Measurements from ENCODE around the gene FBXL17. TPM values are rescaled to one million over a fixed set of nuclear protein-coding genes. Genes with fewer than 3 reads are reported as not detected.
"Not testable (repeated sequence)": the region's sequence is repeated elsewhere in the genome, so short reads cannot be mapped to it uniquely, and the experiment has no call there.

The FBXL17 gene
- total RNA-seq = 1 to 10 TPM; 3.1 to 6.6 TPM

GRCh38 chr5:108381954-108382783 lies at the start of gene FBXL17:
Gene FBXL17, minus strand, starts transcription at chr5:108382098.
- ATAC-seq = peak; percentile 84
- POLR2A ChIA-PET = interaction anchor here (1.0 kb wide), 1 partner anchor 12 kb away, joined by 3 read pairs; no protein-coding TSS in a partner anchor
- H3K4me3 Mint-ChIP-seq = peak within 1 kb of the TSS; percentile 77
- DNase-seq = peak; percentile 95
- peaks cover 4% of the 10 kb centered on the region for H3K9me3 Mint-ChIP-seq (ENCODE audit: low read depth)
- peaks cover 14% of the 10 kb centered on the region for H3K36me3 Mint-ChIP-seq (ENCODE audit: low read depth)
- intact Hi-C loops (cut with DNase I, micrococcal nuclease) = loop anchor here (1.0 to 10.0 kb wide), 7 partner anchors 365 to 1703 kb away; partner anchors contain the start of genes FER (in 1 of the 2) and MAN2A1 (in 1 of the 2)
- H3K4me1 Mint-ChIP-seq = peaks cover 33% of the 10 kb centered on the region
- H3K27ac Mint-ChIP-seq = peak within 1 kb of the TSS; percentile 97
- H3K27me3 Mint-ChIP-seq = no peaks in the 10 kb centered on the region
- CTCF ChIA-PET = interaction anchor here (0.7 to 1.4 kb wide), 5 partner anchors 49 to 541 kb away, joined by 3 to 5 read pairs (median 3); no protein-coding TSS in a partner anchor

DNA sequence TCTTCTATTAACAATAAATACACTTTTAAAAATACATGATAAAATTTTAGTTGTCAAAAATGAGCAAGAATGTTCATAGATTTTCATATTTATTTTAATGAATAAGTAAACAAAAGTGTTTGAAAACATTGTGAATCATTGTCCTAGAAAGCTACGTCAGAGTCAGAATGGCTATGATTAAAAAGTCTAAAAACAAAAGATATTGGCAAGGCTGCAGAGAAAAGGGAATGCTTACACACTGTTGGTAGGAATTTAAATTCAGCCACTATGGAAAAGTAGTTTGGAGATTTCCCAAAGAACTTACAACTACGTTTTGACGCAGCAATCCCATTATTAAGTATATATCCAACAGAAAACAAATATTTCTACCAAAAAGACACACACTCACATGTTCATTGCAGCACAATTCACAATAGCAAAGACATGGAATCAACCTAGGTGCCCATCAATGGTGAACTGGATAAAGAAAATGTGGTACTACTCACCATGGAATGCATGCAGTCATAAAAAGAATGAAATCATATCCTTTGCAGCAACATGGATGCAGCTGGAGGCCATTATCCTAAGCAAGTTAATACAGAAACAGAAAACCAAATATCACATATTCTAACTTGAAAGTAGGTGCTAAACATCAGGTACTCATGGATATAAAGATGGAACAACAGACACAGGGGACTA lies 49.2 kb upstream of the FBXL17 start:
- ChIA-PET CTCF (no interaction called here), POLR2A (no interaction called here)
- H3K9me3 Mint-ChIP-seq (ENCODE audit: low read depth) = peaks cover 2% of the 10 kb centered on the region
- intact Hi-C loops (cut with DNase I, micrococcal nuclease) = no loop called here
- H3K36me3 Mint-ChIP-seq (ENCODE audit: low read depth) = no peaks in the 10 kb centered on the region
- peaks cover 17% of the 10 kb centered on the region for H3K27me3 Mint-ChIP-seq
- no peak overlapping the region for H3K27ac Mint-ChIP-seq
- no peak for ATAC-seq
- DNase-seq = no peak
- no peaks in the 10 kb centered on the region for H3K4me1 Mint-ChIP-seq
- no peak overlapping the region for H3K4me3 Mint-ChIP-seq

- H3K36me3 Mint-ChIP-seq (ENCODE audit: low read depth) = no peaks in the 10 kb centered on the region
- H3K27ac Mint-ChIP-seq = no peak overlapping the region
- DNase-seq = no peak
- no peak for ATAC-seq
- H3K9me3 Mint-ChIP-seq (ENCODE audit: low read depth) = peaks cover 16% of the 10 kb centered on the region
- no peaks in the 10 kb centered on the region for H3K4me1 Mint-ChIP-seq
- ChIA-PET CTCF (no interaction called here), POLR2A (no interaction called here)
- H3K27me3 Mint-ChIP-seq = peaks cover 21% of the 10 kb centered on the region
- intact Hi-C loops (cut with DNase I, micrococcal nuclease) = no loop called here
- no peak overlapping the region for H3K4me3 Mint-ChIP-seq
Measured at GRCh38 chr5:108421713-108422112, 39.8 kb upstream of the FBXL17 start.

- Mint-ChIP-seq H3K9me3 (ENCODE audit: low read depth) (peaks cover 18% of the 10 kb centered on the region), H3K4me3 (no peak overlapping the region), H3K36me3 (ENCODE audit: low read depth) (no peaks in the 10 kb centered on the region), H3K4me1 (no peaks in the 10 kb centered on the region), H3K27ac (no peak overlapping the region), H3K27me3 (peaks cover 17% of the 10 kb centered on the region)
- ChIA-PET CTCF (no interaction called here), POLR2A (no interaction called here)
- ATAC-seq (no peak), DNase-seq (no peak)
- intact Hi-C loops (cut with DNase I, micrococcal nuclease) = no loop called here
Measured at GRCh38 chr5:108420755-108421154, 38.9 kb upstream of the FBXL17 start.

DNA sequence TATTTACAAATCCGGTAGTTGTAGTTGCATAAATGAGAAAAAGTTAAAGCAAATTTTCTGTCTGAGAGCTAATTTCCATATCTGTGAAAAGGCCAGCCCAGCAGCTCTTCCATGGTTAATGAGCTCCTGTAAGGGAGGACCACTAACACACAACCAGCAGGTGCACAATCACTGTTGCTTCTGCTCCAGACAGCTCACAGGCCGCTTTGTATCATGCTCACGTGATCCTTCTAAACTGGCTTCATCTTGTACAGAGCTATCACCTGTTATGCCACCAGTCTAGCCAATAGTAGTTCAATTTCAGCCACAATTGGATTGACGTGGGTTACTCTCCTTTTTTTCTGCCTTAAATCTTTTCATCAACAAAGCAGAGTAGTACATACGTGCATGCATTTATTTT lies 38.3 kb upstream of the FBXL17 start:
- H3K4me3 Mint-ChIP-seq = no peak overlapping the region
- peaks cover 18% of the 10 kb centered on the region for H3K9me3 Mint-ChIP-seq (ENCODE audit: low read depth)
- no peaks in the 10 kb centered on the region for H3K4me1 Mint-ChIP-seq
- intact Hi-C loops (cut with DNase I, micrococcal nuclease) = no loop called here
- H3K36me3 Mint-ChIP-seq (ENCODE audit: low read depth) = no peaks in the 10 kb centered on the region
- POLR2A ChIA-PET = no interaction called here
- CTCF ChIA-PET = no interaction called here
- peaks cover 13% of the 10 kb centered on the region for H3K27me3 Mint-ChIP-seq
- no peak overlapping the region for H3K27ac Mint-ChIP-seq
- DNase-seq (no peak), ATAC-seq (no peak)

GRCh38 chr5:108418197-108418596 lies 36.3 kb upstream of the FBXL17 start:
- CTCF ChIA-PET = no interaction called here
- Mint-ChIP-seq H3K36me3 (ENCODE audit: low read depth) (no peaks in the 10 kb centered on the region), H3K9me3 (ENCODE audit: low read depth) (peaks cover 12% of the 10 kb centered on the region), H3K27me3 (peaks cover 14% of the 10 kb centered on the region), H3K27ac (no peak overlapping the region), H3K4me3 (no peak overlapping the region), H3K4me1 (no peaks in the 10 kb centered on the region)
- POLR2A ChIA-PET = no interaction called here
- DNase-seq = no peak
- intact Hi-C loops (cut with DNase I, micrococcal nuclease) = no loop called here
- ATAC-seq = no peak

DNA sequence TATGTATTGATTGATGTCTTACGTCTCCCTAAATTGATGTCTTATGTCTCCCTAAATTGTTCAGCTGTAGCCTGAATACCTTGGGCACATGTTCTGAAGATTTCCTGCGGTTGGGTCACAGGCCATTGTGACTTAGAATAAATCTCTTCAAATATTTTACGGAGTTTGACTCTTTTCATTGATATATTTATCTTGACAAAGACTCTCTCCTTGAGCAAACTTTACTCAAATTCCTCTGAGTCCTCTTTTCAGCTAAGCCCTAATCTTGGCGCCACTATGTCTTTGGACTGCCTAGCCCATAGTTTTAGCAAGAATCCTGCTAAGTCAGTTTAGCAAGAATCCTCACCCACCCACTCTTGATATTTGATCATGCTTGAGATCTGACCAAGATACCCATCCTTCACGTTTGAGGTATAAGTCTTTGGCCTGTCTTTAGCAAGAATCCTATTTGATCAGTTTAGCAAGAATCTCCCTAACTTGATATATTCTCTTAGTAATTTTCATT lies 35.3 kb upstream of the FBXL17 start:
- peaks cover 12% of the 10 kb centered on the region for H3K27me3 Mint-ChIP-seq
- DNase-seq = no peak
- ChIA-PET POLR2A (no interaction called here), CTCF (no interaction called here)
- H3K27ac Mint-ChIP-seq = no peak overlapping the region
- H3K36me3 Mint-ChIP-seq (ENCODE audit: low read depth) = no peaks in the 10 kb centered on the region
- intact Hi-C loops (cut with DNase I, micrococcal nuclease) = no loop called here
- no peaks in the 10 kb centered on the region for H3K4me1 Mint-ChIP-seq
- ATAC-seq = no peak
- H3K4me3 Mint-ChIP-seq = no peak overlapping the region
- H3K9me3 Mint-ChIP-seq (ENCODE audit: low read depth) = peaks cover 10% of the 10 kb centered on the region

DNA sequence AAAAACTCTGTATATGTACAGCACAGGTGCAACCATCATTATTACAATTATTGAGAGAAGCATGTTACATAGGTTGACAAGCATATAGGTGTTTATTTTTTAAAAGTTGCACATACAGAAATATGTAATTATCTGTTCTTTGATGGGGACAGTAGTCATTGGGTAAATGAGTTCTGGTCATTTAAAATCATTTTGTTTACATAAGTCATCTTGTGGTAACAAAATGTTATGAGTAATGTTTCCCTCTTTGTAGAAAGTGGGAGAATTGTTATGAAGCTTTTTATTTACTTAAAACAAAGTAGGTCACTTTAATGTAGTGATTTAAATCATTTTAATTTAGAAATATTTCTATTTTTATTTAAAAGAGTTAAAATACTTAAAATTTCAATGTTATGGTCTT lies 33.8 kb upstream of the FBXL17 start:
- H3K27me3 Mint-ChIP-seq = peaks cover 12% of the 10 kb centered on the region
- intact Hi-C loops (cut with DNase I, micrococcal nuclease) = no loop called here
- DNase-seq (no peak), ATAC-seq (no peak)
- no peaks in the 10 kb centered on the region for H3K36me3 Mint-ChIP-seq (ENCODE audit: low read depth)
- H3K9me3 Mint-ChIP-seq (ENCODE audit: low read depth) = peaks cover 10% of the 10 kb centered on the region
- no peaks in the 10 kb centered on the region for H3K4me1 Mint-ChIP-seq
- ChIA-PET POLR2A (no interaction called here), CTCF (interaction anchor here (0.5 kb wide), 1 partner anchor 18 kb away, joined by 3 read pairs; no protein-coding TSS in a partner anchor)
- no peak overlapping the region for H3K4me3 Mint-ChIP-seq
- H3K27ac Mint-ChIP-seq = no peak overlapping the region

DNA sequence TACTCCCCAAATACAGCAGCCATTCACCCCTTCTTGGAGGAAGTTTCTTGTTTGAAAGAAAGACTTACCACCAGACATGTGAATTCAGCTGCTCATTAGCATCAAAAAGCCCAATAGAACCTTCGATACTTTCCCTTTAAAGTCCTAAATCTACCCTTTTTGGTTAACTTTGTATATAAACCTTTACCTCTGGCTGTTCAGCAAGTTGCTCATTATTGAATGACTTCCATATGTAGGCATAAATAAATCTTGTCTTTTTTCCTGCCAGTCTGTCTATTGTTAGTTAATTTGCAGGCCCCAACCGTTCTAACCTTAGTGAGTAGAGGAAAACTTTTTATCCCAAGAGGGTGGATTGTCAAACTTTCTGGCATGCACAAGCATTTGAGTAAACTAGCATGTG lies 27.9 kb upstream of the FBXL17 start:
- H3K9me3 Mint-ChIP-seq (ENCODE audit: low read depth) = peaks cover 4% of the 10 kb centered on the region
- H3K4me1 Mint-ChIP-seq = no peaks in the 10 kb centered on the region
- H3K4me3 Mint-ChIP-seq = no peak overlapping the region
- ChIA-PET POLR2A (no interaction called here), CTCF (no interaction called here)
- no peak overlapping the region for H3K27ac Mint-ChIP-seq
- DNase-seq (no peak), ATAC-seq (no peak)
- H3K36me3 Mint-ChIP-seq (ENCODE audit: low read depth) = no peaks in the 10 kb centered on the region
- H3K27me3 Mint-ChIP-seq = peaks cover 7% of the 10 kb centered on the region
- intact Hi-C loops (cut with DNase I, micrococcal nuclease) = no loop called here

- H3K27me3 Mint-ChIP-seq = peaks cover 19% of the 10 kb centered on the region
- H3K4me1 Mint-ChIP-seq; H3K4me3 Mint-ChIP-seq; H3K36me3 Mint-ChIP-seq (ENCODE audit: low read depth); DNase-seq; H3K9me3 Mint-ChIP-seq (ENCODE audit: low read depth); CTCF ChIA-PET; ATAC-seq; H3K27ac Mint-ChIP-seq; intact Hi-C loops (cut with DNase I, micrococcal nuclease); POLR2A ChIA-PET: not testable (repeated sequence)
Measured at GRCh38 chr5:108405201-108405600, 23.3 kb upstream of the FBXL17 start.

DNA sequence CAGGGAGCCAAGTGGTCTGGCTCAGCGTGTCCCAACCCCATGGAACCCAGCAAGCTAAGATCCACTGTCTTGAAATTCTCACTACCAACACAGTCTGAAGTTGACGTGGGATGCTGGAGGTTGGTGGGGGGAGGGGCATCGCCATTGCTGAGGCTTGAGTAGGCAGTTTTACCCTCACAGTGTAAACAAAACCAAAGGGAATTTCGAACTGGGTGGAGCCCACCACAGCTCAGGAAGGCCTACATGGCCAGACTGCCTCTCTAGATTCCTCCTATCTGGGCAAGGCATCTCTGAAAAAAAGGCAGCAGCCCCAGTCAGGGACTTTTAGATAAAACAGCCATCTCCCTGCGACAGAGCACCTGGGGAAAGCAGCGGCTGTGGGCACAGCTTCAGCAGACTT lies 17.1 kb upstream of the FBXL17 start:
- peaks cover 3% of the 10 kb centered on the region for H3K4me1 Mint-ChIP-seq
- DNase-seq = no peak
- H3K27ac Mint-ChIP-seq = no peak overlapping the region
- no peaks in the 10 kb centered on the region for H3K36me3 Mint-ChIP-seq (ENCODE audit: low read depth)
- H3K9me3 Mint-ChIP-seq (ENCODE audit: low read depth) = peaks cover 2% of the 10 kb centered on the region
- no peak overlapping the region for H3K4me3 Mint-ChIP-seq
- ChIA-PET CTCF (interaction anchor here (1.1 kb wide), 1 partner anchor 140 kb away, joined by 3 read pairs; no protein-coding TSS in a partner anchor), POLR2A (no interaction called here)
- peaks cover 25% of the 10 kb centered on the region for H3K27me3 Mint-ChIP-seq
- no peak for ATAC-seq
- intact Hi-C loops (cut with DNase I, micrococcal nuclease) = no loop called here

GRCh38 chr5:108396837-108397236 lies 14.9 kb upstream of the FBXL17 start:
- H3K4me1 Mint-ChIP-seq; ATAC-seq; intact Hi-C loops (cut with DNase I, micrococcal nuclease); DNase-seq; H3K9me3 Mint-ChIP-seq (ENCODE audit: low read depth); POLR2A ChIA-PET; H3K4me3 Mint-ChIP-seq; H3K27ac Mint-ChIP-seq; H3K36me3 Mint-ChIP-seq (ENCODE audit: low read depth): not testable (repeated sequence)
- peaks cover 18% of the 10 kb centered on the region for H3K27me3 Mint-ChIP-seq
- CTCF ChIA-PET = interaction anchor here (0.7 kb wide), 1 partner anchor 19 kb away, joined by 3 read pairs; no protein-coding TSS in a partner anchor
